ENCODE data around the gene KCNN3. TPM values are rescaled to one million over a fixed set of nuclear protein-coding genes. Genes with fewer than 3 reads are reported as not detected.

The KCNN3 gene
- total RNA-seq, 1 donor: not detected

DNA sequence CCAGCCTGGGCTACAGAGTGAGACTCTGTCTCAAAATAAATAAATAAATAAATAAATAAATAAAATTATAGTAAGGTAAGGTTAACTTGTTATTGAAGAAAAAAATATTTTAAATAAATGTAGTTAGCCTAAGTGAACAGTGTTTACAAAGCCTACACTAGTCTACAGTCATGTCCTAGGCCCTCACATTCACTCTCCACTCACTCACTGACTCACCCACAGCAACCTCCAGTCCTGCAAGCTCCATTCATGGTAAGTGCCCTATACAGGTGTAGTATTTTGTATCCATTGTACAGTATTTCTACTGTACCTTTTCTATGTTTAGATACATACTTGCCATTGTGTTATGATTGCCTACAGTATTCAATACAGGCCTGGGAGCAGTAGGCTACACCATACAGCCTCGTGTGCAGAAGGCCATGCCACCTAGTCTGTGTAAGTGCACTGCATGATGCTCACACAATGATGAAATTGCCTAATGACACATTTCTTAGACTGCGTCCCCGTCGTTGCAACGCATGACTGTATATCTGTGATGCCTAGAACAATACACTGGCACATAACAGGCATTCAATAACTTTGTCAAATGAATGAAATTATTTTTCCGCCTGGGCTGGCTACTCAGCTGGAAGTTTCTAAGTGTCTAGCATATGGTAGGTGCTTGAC is 14.8 kb downstream of the KCNN3 start:
- DNase-seq (ENCODE audit: low read depth): no peak
- H3K4me3 ChIP-seq (ENCODE audit: low read depth, low read length): no peak overlapping the region
- TF ChIP-seq, protein P1, sequence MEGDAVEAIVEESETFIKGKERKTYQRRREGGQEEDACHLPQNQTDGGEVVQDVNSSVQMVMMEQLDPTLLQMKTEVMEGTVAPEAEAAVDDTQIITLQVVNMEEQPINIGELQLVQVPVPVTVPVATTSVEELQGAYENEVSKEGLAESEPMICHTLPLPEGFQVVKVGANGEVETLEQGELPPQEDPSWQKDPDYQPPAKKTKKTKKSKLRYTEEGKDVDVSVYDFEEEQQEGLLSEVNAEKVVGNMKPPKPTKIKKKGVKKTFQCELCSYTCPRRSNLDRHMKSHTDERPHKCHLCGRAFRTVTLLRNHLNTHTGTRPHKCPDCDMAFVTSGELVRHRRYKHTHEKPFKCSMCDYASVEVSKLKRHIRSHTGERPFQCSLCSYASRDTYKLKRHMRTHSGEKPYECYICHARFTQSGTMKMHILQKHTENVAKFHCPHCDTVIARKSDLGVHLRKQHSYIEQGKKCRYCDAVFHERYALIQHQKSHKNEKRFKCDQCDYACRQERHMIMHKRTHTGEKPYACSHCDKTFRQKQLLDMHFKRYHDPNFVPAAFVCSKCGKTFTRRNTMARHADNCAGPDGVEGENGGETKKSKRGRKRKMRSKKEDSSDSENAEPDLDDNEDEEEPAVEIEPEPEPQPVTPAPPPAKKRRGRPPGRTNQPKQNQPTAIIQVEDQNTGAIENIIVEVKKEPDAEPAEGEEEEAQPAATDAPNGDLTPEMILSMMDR (IDR thresholded peaks at IDR 0.05; ENCODE audit: insufficient read depth, low read depth, low read length): no peak

- TF ChIP-seq, protein P1 (IDR thresholded peaks at IDR 0.05; ENCODE audit: insufficient read depth, low read depth, low read length): no peak
- no peak overlapping the region for H3K4me3 ChIP-seq (ENCODE audit: low read depth, low read length)
- no peak for DNase-seq (ENCODE audit: low read depth)
Observed at GRCh38 chr1:154852845-154853244, 17.2 kb downstream of the KCNN3 start.

GRCh38 chr1:154851392-154852177 is 18.5 kb downstream of the KCNN3 start:
- TF ChIP-seq, protein P1 (IDR thresholded peaks at IDR 0.05; ENCODE audit: insufficient read depth, low read depth, low read length): no peak
- DNase-seq (ENCODE audit: low read depth): no peak

GRCh38 chr1:154849645-154850131 is 20.4 kb downstream of the KCNN3 start:
- H3K4me3 ChIP-seq (ENCODE audit: low read depth, low read length): no peak overlapping the region
- TF ChIP-seq, protein P1 (IDR thresholded peaks at IDR 0.05; ENCODE audit: insufficient read depth, low read depth, low read length): no peak
- no peak for DNase-seq (ENCODE audit: low read depth)

More at GRCh38 chr1:154851392-154852177, 18.5 kb downstream of the KCNN3 start:
- H3K4me3 ChIP-seq (ENCODE audit: low read depth, low read length): no peak overlapping the region

- no peak for DNase-seq (ENCODE audit: low read depth)
- no peak overlapping the region for H3K4me3 ChIP-seq (ENCODE audit: low read depth, low read length)
- TF ChIP-seq, protein P1 (IDR thresholded peaks at IDR 0.05; ENCODE audit: insufficient read depth, low read depth, low read length): no peak
Observed at GRCh38 chr1:154848983-154849382, 21.1 kb downstream of the KCNN3 start.

GRCh38 chr1:154847891-154848290 is 22.2 kb downstream of the KCNN3 start:
- TF ChIP-seq, protein P1 (IDR thresholded peaks at IDR 0.05; ENCODE audit: insufficient read depth, low read depth, low read length): no peak
- no peak overlapping the region for H3K4me3 ChIP-seq (ENCODE audit: low read depth, low read length)
- no peak for DNase-seq (ENCODE audit: low read depth)
